Measurements from ENCODE around the gene GCAT.
A peak's percentile ranks its signal among the peaks of the same experiment; 100 is the strongest.

GCAT gene

DNA sequence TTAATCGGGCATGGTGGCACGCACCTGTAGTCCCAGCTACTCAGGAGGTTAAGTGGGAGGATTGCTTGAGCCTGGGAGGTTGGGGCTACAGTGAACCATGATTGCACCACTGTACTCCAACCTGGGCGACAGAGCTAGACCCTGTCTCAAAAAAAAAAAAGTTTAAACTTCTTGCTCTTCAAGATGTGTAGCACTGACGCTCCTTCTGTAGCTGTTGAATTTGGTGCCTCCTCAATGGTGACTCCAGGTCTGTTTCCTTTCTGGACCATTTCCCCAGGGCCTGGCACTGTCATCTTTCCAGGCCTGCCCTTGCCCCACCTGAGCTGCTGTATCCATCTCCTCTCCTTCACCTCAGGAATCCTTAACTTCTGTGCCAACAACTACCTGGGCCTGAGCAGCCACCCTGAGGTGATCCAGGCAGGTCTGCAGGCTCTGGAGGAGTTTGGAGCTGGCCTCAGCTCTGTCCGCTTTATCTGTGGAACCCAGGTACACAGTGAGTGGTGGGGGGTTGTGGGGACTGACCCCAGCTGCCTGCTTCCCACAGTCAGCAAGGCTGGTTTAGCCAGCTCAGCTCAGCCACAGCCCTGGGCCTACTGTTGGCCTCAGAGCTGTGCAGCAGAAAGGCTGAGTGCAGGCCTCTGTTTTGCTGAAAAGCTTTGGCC, 2.1 kb downstream of the GCAT start:
- DNase-seq (ENCODE audit: low read depth in 2 of 3, low spot score in 2 of 3), result no peak

DNA sequence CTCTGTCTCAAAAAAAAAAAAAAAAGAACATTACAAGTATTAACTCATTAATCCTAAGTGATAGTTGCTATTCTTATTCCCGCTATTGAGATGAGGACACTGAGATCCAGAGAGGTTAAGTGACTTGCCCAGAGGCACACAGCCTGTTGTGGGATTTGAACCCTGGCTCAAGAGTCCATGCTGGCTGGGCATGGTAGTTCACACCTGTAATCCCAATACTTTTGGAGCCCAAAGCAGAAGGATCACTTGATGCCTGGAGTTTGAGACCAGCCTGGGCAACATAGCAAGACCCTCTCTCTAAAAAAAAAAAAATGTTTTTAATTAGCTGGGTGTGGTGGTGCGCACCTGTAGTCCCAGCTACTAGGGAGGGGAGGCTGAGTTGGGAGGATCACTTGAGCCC, 4.1 kb downstream of the GCAT start:
- DNase-seq (ENCODE audit: low read depth in 2 of 3, low spot score in 2 of 3), result no peak

DNA sequence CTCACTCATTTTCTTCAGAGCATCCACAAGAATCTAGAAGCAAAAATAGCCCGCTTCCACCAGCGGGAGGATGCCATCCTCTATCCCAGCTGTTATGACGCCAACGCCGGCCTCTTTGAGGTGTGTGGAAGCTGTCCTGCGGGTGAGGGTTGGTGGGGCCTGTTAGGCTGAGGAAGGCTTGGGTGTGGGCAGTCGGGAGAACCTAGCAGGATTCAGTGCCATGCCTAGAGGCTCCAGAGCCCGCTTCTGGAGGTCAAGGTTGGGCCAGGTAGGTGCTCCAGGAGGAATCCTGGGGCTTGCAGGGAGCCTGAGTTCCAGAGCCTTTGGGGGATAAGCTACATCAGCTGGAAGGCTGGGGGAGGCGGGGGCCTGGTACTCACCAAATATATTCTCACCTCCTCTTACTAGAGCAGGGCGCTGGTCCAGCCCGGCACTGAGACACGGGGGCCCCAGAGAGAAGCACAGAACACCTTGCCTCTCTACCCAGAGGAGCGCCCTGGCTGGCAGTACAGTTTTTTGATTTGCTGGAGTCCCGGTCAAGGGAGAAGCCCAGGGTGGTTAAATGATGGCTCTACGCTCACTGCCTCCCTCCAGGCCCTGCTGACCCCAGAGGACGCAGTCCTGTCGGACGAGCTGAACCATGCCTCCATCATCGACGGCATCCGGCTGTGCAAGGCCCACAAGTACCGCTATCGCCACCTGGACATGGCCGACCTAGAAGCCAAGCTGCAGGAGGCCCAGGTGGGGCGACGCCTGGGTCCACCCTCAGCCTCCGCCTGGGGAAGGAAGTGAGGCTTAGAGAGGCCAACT, 5.3 kb downstream of the GCAT start:
- no peak for DNase-seq (ENCODE audit: low read depth in 2 of 3, low spot score in 2 of 3)

DNA sequence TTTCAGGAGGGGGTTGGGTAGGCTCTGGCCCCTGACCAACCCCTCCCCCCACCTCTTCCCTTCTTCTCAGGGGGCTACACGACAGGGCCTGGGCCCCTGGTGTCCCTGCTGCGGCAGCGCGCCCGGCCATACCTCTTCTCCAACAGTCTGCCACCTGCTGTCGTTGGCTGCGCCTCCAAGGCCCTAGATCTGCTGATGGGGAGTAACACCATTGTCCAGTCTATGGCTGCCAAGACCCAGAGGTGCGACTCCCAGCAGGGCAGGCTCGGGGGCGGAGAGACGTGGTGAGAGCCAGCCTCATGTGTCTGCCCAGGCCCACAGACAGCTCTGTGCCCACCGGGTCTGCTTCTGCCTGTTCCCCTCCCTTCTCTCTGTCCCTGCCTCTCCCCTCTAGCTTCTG, 7.9 kb downstream of the GCAT start:
- DNase-seq (ENCODE audit: low read depth in 2 of 3, low spot score in 2 of 3), result no peak

DNA sequence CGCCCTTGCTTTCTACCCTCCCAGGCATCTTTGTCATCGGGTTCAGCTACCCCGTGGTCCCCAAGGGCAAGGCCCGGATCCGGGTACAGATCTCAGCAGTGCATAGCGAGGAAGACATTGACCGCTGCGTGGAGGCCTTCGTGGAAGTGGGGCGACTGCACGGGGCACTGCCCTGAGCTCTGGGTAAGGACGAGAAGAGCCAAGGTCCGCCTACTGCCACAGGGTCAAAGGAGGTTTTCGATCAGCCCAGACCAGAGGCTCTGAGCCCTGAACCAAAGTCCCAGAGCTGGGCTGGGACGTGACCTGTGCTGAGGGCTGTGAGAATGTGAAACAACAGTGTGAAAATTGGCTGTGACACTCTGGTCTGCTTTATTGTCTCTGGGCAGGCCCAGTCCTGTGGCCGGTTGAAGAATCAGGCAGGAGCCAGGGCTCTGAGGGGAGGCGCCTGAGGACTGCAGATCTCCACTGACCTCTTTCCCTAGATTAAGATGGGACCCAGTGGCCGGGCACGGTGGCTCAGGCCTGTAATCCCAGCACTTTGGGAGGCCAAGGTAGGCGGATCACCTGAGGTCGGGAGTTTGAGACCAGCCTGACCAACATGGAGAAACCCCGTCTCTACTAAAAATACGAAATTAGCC, 8.9 kb downstream of the GCAT start:
- no peak for DNase-seq (ENCODE audit: low read depth in 2 of 3, low spot score in 2 of 3)

DNA sequence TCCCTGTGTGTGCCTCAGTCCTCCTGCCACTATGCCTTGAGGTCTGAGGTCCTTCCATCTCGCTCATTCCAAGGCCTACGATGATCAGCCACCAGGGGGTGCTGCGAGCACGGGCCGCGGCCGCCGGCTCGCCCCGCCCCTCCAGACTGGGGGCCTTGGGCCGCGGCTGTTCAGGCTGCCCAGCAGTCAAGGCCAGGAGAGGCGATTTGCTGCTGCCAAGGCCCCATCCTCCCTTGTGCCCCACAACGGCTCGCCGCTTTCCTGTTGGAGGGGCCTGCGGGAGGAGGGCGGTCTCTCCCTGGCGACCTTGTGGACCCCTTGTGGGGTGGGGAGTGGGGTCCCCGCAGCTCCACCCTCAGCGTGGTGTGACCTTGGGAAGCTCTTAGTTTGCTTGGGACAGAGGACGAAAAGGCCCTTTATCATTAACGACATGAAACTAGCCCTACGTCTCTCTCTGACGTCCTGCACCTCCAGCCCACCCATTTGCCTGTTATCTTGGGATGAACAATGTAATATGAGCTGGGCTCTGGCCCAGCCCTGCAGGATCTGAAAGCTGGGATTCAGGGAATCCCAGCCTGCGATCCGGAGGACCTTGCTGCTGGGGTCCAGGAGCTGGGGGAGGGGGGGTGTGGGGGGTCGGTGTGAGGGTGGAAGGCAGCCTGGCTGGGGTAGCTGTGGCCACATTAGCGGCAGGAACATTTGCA, 10.1 kb downstream of the GCAT start:
- peak; percentile 45 to 90 (median 78) for DNase-seq (ENCODE audit: low read depth in 2 of 3, low spot score in 2 of 3)

DNA sequence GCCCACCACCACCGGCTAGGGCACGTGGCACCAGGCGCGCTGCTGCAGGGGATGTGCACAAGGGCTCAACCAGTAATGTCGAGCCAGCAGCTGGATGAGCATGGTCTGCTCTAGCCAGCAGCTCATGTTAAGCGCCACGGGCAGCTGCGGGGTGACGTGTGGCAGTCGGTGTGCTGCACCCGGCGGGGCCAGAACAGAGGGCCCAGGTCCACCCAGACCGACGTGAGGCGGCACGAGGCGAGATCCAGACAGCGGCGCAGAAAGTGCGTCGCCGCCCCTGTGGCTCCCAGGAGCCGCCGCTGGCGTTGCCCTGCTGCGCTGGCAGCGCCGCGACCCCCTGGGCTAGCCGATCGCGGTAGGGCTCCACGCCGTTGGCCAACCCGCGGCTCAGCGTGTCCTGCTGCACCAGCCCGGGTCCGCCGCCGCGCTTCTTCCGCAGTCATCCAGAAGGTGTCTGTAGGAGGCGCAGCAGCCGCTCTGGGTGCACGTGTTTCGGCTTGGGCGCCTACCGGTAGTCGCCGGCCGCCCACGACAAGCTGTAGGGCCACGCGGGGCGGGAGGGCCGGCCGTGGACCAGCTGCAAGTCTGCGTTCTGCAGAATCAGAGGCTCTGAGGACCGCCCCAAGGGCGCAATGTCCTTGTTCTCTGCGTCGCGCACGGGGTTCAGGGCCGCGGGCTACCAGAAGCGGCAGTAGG, 10.8 kb downstream of the GCAT start:
- peak in 1 of 3 experiments; percentile 43 for DNase-seq (ENCODE audit: low read depth in 2 of 3, low spot score in 2 of 3)

DNA sequence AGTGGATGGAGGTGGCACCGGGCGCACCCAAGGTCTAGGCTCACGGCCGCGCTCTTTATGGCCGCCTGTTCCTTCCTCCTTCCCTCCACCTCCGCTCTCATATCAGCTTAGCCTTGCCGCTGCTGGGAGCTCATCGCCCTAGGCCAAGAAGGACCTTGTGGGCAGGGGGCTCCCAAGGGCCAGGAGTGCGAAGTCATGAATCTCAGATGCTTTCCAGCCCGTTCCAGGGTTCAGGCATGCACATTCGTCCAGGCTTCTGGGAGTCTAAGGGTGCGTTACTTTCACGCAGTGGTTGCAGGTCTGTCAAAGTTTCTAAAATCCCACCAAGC, 11.3 kb downstream of the GCAT start:
- DNase-seq (ENCODE audit: low read depth in 2 of 3, low spot score in 2 of 3), result no peak

DNA sequence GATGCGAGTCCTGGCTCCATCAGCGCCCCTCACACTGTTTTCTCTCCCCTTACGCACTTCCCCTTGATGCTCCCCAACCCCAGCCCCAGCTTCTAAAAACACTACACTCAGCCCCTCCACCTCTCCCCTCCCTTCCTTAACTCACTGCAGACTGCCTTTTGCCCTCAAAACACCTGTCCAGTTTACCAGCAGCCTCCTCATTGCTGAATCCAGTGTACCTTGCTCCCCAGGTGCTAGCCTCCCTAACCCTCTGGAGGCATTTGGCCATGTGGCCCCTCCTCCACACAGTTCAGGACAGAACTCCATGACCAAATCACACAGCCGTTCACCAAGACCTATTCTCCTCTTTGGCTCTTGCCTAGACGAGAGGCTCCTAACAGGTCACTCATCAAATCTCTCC, 12.6 kb downstream of the GCAT start:
- DNase-seq (ENCODE audit: low read depth in 2 of 3, low spot score in 2 of 3), result no peak

DNA sequence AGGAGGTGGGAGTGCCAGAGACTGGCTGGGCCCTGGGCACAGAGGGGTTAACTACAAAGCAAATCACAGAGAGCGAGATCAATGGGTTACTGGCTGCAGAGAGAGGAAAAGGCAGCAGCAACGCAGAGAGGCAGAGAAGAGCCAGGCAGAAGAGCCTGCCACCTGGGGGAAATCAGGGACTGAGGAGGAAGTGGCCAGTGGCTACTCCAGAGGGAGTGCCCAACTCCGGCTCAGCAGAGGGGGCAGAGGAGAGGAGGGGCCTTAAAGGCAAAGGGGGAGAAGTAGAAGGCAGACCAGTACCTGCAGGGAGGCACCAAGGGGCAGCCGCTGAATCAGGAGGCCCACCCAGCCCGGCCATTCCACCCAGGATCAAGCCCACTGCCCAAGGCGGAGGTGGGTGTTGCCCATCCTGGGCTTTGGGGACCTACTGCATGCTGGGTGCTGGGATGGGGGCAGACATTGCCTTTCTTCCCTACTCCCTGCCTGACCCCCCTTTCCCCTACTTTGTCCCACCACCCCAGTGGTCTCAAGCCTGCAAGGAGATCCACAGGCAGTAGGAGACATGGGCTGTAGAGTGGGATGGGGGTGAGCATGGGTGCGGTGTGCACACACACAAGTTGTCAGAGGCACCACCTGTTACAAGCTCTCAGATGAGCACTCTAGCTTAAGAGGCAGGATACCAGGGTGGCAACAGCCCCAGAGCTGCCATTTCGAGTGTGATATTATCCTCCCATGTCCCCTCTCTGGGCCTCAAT, 14.5 kb downstream of the GCAT start:
- DNase-seq (ENCODE audit: low read depth in 2 of 3, low spot score in 2 of 3), result no peak

DNA sequence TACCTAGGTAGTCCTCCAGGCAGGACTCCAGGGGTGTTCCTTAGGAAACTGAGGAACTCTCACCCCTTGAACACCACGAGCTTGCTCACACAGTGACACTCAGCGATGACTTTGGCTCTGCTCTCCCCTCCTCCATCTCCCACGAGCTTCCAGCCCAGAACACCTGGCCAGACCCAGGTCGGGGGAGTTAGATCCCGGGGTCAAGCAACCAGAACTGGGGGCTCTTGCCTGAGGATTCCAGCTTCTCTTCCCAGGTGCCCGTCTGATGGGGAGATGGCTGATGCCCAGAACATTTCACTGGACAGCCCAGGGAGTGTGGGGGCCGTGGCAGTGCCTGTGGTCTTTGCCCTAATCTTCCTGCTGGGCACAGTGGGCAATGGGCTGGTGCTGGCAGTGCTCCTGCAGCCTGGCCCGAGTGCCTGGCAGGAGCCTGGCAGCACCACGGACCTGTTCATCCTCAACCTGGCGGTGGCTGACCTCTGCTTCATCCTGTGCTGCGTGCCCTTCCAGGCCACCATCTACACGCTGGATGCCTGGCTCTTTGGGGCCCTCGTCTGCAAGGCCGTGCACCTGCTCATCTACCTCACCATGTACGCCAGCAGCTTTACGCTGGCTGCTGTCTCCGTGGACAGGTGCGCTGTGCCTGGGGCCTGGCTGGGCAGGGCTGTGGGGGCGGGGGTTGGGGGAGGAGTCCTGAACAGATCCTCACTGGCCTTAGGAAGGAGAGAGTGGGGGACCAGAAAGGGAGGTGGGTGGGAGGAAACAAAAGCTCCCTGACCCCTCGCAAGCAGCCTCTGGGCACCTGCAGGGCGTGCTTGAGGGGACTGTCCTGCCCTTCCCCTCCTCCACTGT, 15.6 kb downstream of the GCAT start, which contains the start of gene GALR3:
TSS of gene GALR3 (plus strand) at position 249 of the 852 bp plus-strand sequence. CDS start at position 274, 25 bp downstream.
- no peak for DNase-seq (ENCODE audit: low read depth in 2 of 3, low spot score in 2 of 3)

DNA sequence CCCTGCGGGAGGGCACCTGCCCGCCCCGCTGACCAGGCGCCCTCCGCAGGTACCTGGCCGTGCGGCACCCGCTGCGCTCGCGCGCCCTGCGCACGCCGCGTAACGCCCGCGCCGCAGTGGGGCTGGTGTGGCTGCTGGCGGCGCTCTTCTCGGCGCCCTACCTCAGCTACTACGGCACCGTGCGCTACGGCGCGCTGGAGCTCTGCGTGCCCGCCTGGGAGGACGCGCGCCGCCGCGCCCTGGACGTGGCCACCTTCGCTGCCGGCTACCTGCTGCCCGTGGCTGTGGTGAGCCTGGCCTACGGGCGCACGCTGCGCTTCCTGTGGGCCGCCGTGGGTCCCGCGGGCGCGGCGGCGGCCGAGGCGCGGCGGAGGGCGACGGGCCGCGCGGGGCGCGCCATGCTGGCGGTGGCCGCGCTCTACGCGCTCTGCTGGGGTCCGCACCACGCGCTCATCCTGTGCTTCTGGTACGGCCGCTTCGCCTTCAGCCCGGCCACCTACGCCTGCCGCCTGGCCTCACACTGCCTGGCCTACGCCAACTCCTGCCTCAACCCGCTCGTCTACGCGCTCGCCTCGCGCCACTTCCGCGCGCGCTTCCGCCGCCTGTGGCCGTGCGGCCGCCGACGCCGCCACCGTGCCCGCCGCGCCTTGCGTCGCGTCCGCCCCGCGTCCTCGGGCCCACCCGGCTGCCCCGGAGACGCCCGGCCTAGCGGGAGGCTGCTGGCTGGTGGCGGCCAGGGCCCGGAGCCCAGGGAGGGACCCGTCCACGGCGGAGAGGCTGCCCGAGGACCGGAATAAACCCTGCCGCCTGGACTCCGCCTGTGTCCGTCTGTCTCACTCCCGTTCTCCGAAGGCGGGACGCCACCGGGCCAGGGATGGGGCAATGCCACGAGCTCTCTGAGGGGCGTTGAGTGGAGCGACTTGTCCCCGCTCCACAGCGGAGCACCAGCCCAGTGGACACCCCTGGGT, 17.2 kb downstream of the GCAT start:
- no peak for DNase-seq (ENCODE audit: low read depth in 2 of 3, low spot score in 2 of 3)

DNA sequence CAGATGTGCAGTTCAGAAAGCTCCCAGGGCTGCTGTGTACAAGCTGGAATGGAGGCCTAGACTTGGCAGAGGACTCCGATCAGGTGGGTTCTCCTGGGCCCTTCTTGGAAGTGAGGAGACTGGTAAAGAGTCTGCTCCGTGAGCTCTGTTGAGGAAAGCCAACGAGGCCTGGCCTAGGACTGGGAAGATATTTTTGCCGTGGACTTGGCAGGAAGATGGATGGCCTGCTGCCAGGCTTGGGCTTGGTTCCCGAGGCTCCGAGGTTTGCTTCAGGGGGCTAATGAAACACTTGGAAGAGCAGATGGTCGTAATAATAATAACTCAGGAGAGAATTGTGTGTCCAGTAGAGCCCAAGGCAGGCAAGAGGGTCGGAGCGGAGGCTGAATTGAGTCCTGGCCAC, 19.3 kb downstream of the GCAT start:
- no peak for DNase-seq (ENCODE audit: low read depth in 2 of 3, low spot score in 2 of 3)

DNA sequence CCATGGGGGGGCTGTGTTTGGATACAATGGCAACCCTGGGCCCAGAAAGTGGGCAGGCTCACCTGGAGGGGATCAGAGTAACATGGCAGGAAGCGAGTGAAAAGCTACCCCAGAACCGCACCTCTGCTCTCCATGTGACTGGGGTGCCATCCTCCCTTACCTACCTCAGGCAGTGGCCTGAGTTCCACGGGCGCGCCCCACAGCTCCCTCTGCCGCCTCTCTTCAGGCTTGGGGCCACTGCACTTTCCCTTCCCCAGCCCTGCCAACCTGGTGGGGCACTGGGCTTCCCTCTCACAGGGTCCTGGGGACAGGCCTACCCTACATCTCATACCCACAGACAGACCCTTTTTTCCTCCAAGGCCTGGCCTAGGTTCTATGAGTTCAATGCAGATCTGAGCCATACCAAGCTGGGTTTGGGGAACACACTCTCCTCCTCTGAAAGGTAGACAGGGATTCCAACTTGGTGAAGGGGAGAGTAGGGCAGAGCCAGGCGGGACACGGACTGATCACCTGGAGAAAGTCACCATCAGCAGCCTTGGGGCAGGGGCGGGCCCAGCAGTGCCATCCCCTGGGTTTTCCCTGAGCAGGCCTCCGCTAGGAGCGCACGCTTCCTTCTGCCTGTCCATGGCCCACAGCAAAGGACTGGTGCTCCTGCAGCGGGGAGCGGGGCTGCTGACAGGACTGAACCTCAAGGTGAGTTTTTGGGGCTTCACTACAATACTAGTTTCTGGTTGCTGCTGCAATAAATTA, 22.5 kb downstream of the GCAT start:
- no peak for DNase-seq (ENCODE audit: low read depth in 2 of 3, low spot score in 2 of 3)

DNA sequence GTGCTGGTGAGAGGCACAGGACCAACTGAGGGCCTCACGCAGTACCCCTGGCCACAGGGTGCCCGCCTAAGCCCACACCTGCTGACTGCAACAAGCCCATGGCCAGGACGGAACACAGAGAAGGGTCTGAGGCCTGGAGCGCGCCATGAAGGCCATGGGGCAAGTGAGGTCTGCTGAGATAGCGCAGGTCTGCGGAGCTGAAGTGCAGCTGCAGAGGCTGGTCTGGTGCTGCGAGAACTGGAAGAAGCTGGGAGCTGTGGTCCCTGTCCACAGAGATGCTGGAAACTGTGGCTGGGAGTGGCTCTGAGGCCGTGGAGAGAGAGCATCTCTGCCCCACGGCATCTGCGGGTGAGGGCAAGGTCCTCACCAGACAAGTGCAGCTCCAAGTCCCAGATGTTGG, 23.7 kb downstream of the GCAT start:
- DNase-seq (ENCODE audit: low read depth in 2 of 3, low spot score in 2 of 3), result no peak

DNA sequence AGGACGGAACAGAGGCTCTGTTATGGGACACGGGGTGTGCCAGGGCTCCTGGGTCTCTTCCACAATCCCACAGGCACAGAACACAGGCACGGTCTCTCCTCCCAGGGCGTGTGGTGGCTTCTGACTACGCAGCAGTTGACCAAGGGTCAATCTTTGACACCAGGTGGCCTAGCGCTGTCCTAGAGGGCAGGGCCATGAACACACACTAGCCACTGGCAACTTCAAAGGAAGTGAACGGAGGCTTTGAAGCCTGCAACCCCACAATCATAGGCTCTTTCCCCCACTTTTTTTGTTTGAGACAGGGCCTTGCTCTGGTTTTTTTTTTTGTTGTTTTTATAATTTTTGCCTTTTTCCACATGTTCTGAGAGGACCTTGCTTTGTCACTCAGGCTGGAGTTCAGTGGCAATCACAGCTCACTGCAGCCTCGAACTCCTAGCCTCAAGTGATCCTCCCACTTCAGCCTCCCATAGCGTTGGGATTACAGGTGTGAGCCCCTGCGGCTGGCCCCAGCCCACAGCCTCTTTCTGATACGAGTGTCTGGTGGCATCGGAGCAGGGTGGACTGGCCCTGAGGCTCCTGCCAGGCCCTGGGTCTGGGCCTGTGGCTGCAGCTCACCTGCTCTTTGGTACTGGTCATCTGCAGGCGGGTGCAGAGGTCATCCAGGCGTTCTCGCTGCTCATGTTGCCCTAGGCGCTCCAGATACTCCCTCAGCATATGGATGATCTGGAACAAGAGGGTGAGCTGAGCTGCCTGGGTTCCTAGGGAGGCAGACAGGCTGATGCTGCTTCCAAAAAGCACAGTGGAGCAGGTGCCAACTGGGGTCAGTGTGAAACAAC, 24.5 kb downstream of the GCAT start:
- DNase-seq (ENCODE audit: low read depth in 2 of 3, low spot score in 2 of 3), result no peak

Data from activated CD8-positive, alpha-beta memory T cell treated with anti-CD3 and anti-CD28 coated beads for 48 hours (primary cell).